Duodenal mucosa (tissue), 2 donors: ENCODE data around the gene POFUT2.

Experiments used
- H3K27ac ChIP-seq: one replicate; pipeline ENCODE4 v1.7.0; 2013; ENCODE audit warnings: low read depth, low read length
- H3K27me3 ChIP-seq, 2 donors: one replicate each; pipeline ENCODE4 v1.7.0; 2013; ENCODE audit warnings: low read length in 2 of 2, control low read depth in 1 of 2; ENCODE audit not compliant: insufficient read depth in 2 of 2, control insufficient read depth in 1 of 2
- H3K36me3 ChIP-seq, 2 donors: one replicate each; pipeline ENCODE4 v1.7.0; 2013; ENCODE audit warnings: low read length in 2 of 2, control low read depth in 1 of 2; ENCODE audit not compliant: insufficient read depth in 2 of 2, control insufficient read depth in 1 of 2
- H3K4me1 ChIP-seq, 2 donors: one replicate each; pipeline ENCODE4 v1.7.0; 2013; ENCODE audit warnings: low read length in 2 of 2, control low read depth in 1 of 2; ENCODE audit not compliant: insufficient read depth in 2 of 2, control insufficient read depth in 1 of 2
- H3K4me3 ChIP-seq, 2 donors: one replicate each; pipeline ENCODE4 v1.7.0; 2013; ENCODE audit warnings: low read length in 2 of 2, low read depth in 1 of 2
- H3K9ac ChIP-seq, 2 donors: one replicate each; pipeline ENCODE4 v1.7.0; 2013; ENCODE audit warnings: low read length in 2 of 2, low read depth in 1 of 2
- H3K9me3 ChIP-seq, 2 donors: one replicate each; pipeline ENCODE4 v1.7.0; 2013; ENCODE audit warnings: low read length in 2 of 2, control low read depth in 1 of 2; ENCODE audit not compliant: control insufficient read depth in 1 of 2

POFUT2 gene

GRCh38 chr21:45332415-45332814 lies 44.7 kb upstream of the POFUT2 start:
- Histone ChIP-seq H3K36me3 (no peaks in the 10 kb centered on the region), H3K4me1 (peaks cover 28 to 30% of the 10 kb centered on the region in 2 donors), H3K9ac (no peak overlapping the region), H3K4me3 (no peak overlapping the region), H3K27ac (no peak overlapping the region), H3K9me3 (no peaks in the 10 kb centered on the region), H3K27me3 (no peaks in the 10 kb centered on the region)

- H3K27ac ChIP-seq = no peak overlapping the region
- peaks cover 23 to 28% of the 10 kb centered on the region in 2 donors for H3K4me1 ChIP-seq
Measured at GRCh38 chr21:45331531-45332147, 43.9 kb upstream of the POFUT2 start.

GRCh38 chr21:45330851-45331261 lies 43.2 kb upstream of the POFUT2 start:
- Histone ChIP-seq H3K27me3 (no peaks in the 10 kb centered on the region), H3K36me3 (no peaks in the 10 kb centered on the region), H3K9me3 (no peaks in the 10 kb centered on the region), H3K4me1 (peaks cover 16 to 20% of the 10 kb centered on the region in 2 donors), H3K9ac (no peak overlapping the region), H3K27ac (no peak overlapping the region), H3K4me3 (no peak overlapping the region)

More at GRCh38 chr21:45331531-45332147, 43.9 kb upstream of the POFUT2 start:
- no peak overlapping the region for H3K9ac ChIP-seq
- no peak overlapping the region for H3K4me3 ChIP-seq
- H3K9me3 ChIP-seq = no peaks in the 10 kb centered on the region
- H3K27me3 ChIP-seq = no peaks in the 10 kb centered on the region
- H3K36me3 ChIP-seq = no peaks in the 10 kb centered on the region

GRCh38 chr21:45330075-45330781 lies 42.5 kb upstream of the POFUT2 start:
- Histone ChIP-seq H3K36me3 (no peaks in the 10 kb centered on the region), H3K27me3 (no peaks in the 10 kb centered on the region), H3K27ac (peak overlapping the region; percentile 32), H3K4me3 (no peak overlapping the region), H3K9me3 (no peaks in the 10 kb centered on the region), H3K4me1 (peaks cover 11 to 15% of the 10 kb centered on the region in 2 donors), H3K9ac (no peak overlapping the region)

- Histone ChIP-seq H3K27ac (no peak overlapping the region), H3K9me3 (no peaks in the 10 kb centered on the region), H3K27me3 (no peaks in the 10 kb centered on the region), H3K9ac (no peak overlapping the region), H3K4me3 (no peak overlapping the region), H3K4me1 (peaks cover 11 to 15% of the 10 kb centered on the region in 2 donors), H3K36me3 (no peaks in the 10 kb centered on the region)
Measured at GRCh38 chr21:45329261-45330074, 41.8 kb upstream of the POFUT2 start.

- H3K4me1 ChIP-seq = peaks cover 11 to 15% of the 10 kb centered on the region in 2 donors
- no peaks in the 10 kb centered on the region for H3K36me3 ChIP-seq
- H3K9ac ChIP-seq = no peak overlapping the region
- H3K9me3 ChIP-seq = no peaks in the 10 kb centered on the region
- H3K4me3 ChIP-seq = no peak overlapping the region
- no peak overlapping the region for H3K27ac ChIP-seq
- no peaks in the 10 kb centered on the region for H3K27me3 ChIP-seq
Measured at GRCh38 chr21:45328198-45329091, 40.8 kb upstream of the POFUT2 start.

GRCh38 chr21:45327441-45328197 lies 39.9 kb upstream of the POFUT2 start:
- no peak overlapping the region for H3K27ac ChIP-seq

GRCh38 chr21:45326891-45327440 lies 39.3 kb upstream of the POFUT2 start:
- H3K36me3 ChIP-seq = no peaks in the 10 kb centered on the region
- H3K27ac ChIP-seq = no peak overlapping the region
- H3K4me1 ChIP-seq = peaks cover 11 to 19% of the 10 kb centered on the region in 2 donors
- H3K4me3 ChIP-seq = no peak overlapping the region
- H3K9ac ChIP-seq = no peak overlapping the region
- H3K27me3 ChIP-seq = peaks cover 0 to 4% of the 10 kb centered on the region in 2 donors
- H3K9me3 ChIP-seq = no peaks in the 10 kb centered on the region

More at GRCh38 chr21:45327441-45328197, 39.9 kb upstream of the POFUT2 start:
- no peak overlapping the region for H3K9ac ChIP-seq
- no peaks in the 10 kb centered on the region for H3K9me3 ChIP-seq
- H3K27me3 ChIP-seq = no peaks in the 10 kb centered on the region
- H3K4me3 ChIP-seq = no peak overlapping the region
- H3K36me3 ChIP-seq = no peaks in the 10 kb centered on the region
- peaks cover 11 to 19% of the 10 kb centered on the region in 2 donors for H3K4me1 ChIP-seq
